Lower leg skin (tissue), 4 donors: ENCODE measurements around the gene ARTN. TPM values are rescaled to one million over a fixed set of nuclear protein-coding genes. Genes with fewer than 3 reads are reported as not detected.

ENCODE experiments used
- DNase-seq, 2 donors: peaks; one replicate each; pipeline ENCODE4 v3.0.0-alpha.2; 2019; ENCODE audit warnings: low spot score in 2 of 2
- H3K4me3 ChIP-seq: fragments of 200-600 bp; sonication (generic); 2 replicates; pipeline ENCODE4 v1.5.1; 2017; ENCODE audit warnings: mild to moderate bottlenecking, low read depth; ENCODE audit not compliant: poor library complexity, severe bottlenecking
- POLR2A ChIP-seq, 2 donors: fragments of 450-650 bp; IDR thresholded peaks; one replicate each; pipeline ENCODE4 v1.6.1; 2016 to 2017; ENCODE audit warnings: antibody characterized with exemption in 2 of 2, mild to moderate bottlenecking in 1 of 2, moderate library complexity in 1 of 2
- WGBS, 2 donors: methylation state at CpG; one replicate each; pipeline ENCODE4 v1.1.5; 2018; 5-methylcytosine and 5-hydroxymethylcytosine counted together
- intact Hi-C: fragments of 100-400 bp; cut with DNase I; formaldehyde crosslinking; loops from one replicate; pipeline ENCODE4 v1.15.0; 2023; ENCODE audit warnings: low total_unique reads
- total RNA-seq, 4 donors: library from RNA; depleted of rRNA; stranded (reverse); fragments of >200 nt; gene quantifications; one replicate each; pipeline ENCODE4 v1.1.0, GENCODE V29; 2016
- TF ChIP-seq, protein P1 (sequence below), 3 donors: fragments of 450-650 bp; IDR thresholded peaks; one replicate each; pipeline ENCODE4 v1.5.1; 2016; ENCODE audit warnings: antibody characterized with exemption in 3 of 3, mild to moderate bottlenecking in 3 of 3, moderate library complexity in 2 of 3

Gene ARTN
- total RNA-seq, 4 donors from 2014 or later: 0.63 to 3.6 (median 0.84) TPM

DNA sequence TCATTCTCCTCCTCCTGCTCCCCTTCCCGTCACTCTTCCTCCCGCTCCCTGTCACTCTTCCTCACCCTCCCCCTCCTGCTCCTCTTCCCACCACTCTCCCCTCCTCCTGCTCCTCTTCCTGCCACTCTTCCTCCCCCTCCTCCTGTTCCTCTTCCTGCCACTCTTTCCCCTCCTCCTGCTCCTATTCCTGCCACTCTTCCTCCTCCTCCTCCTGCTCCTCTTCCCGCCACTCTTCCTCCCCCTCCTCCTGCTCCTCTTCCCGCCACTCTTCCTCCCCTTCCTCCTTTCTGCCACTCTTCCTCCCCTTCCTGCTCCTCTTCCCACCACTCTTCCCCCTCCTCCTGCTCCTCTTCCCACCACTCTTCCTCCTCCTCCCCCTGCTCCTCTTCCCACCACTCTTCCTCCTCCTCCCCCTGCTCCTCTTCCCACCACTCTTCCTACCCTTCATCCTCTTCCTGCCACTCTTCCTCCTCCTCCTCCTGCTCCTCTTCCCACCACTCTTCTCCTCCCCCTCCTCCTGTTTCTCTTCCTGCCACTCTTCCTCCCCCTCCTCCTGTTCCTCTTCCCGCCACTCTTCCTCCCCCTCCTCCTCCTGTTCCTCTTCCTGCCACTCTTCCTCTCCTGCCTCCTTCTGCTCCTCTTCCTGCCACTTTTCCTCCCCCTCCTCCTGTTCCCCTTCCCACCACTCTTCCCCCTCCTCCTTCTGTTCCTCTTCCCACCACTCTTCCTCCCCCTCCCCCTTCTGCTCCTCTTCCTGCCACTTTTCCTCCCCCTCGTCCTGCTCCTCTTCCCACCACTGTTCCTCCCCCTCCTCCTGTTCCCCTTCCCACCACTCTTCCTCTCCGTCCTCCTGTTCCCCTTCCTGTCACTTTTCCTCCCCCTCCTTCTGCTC, 28.7 kb upstream of the ARTN start:
- intact Hi-C loops: no loop called here
- WGBS, 2 donors: 70 to 79% methylated on average over 7 of the region's 7 CpGs
- TF ChIP-seq, protein P1, sequence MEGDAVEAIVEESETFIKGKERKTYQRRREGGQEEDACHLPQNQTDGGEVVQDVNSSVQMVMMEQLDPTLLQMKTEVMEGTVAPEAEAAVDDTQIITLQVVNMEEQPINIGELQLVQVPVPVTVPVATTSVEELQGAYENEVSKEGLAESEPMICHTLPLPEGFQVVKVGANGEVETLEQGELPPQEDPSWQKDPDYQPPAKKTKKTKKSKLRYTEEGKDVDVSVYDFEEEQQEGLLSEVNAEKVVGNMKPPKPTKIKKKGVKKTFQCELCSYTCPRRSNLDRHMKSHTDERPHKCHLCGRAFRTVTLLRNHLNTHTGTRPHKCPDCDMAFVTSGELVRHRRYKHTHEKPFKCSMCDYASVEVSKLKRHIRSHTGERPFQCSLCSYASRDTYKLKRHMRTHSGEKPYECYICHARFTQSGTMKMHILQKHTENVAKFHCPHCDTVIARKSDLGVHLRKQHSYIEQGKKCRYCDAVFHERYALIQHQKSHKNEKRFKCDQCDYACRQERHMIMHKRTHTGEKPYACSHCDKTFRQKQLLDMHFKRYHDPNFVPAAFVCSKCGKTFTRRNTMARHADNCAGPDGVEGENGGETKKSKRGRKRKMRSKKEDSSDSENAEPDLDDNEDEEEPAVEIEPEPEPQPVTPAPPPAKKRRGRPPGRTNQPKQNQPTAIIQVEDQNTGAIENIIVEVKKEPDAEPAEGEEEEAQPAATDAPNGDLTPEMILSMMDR (IDR thresholded peaks at IDR 0.05): no peak
- no peak for TF ChIP-seq POLR2A (IDR thresholded peaks at IDR 0.05)
- no peak for DNase-seq
- H3K4me3 ChIP-seq: no peak overlapping the region

DNA sequence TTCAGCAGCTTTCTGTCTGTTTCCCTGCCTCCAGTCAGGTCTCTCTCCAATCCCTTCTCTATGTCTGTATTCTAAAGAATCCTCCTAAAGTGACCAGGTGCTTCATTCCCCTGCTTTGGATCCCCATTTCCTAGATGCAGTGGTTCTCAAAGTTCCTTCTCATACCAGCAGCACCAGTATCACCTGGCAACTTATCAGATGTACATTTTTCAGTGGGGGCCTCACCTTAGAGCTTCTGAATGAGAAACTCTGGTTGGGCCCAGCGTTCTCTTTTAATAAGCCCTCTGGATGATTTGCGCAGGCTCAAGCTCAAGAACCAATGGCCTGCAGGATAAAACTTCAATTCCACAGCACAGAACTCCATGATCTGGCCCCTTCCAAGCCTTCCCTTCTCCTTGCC, 25.4 kb upstream of the ARTN start:
- DNase-seq: no peak
- H3K4me3 ChIP-seq: no peak overlapping the region
- WGBS, 2 donors: 98% methylated on average over 2 of the region's 2 CpGs
- no peak for TF ChIP-seq POLR2A (IDR thresholded peaks at IDR 0.05)
- TF ChIP-seq, protein P1 (IDR thresholded peaks at IDR 0.05): no peak
- intact Hi-C loops: no loop called here

DNA sequence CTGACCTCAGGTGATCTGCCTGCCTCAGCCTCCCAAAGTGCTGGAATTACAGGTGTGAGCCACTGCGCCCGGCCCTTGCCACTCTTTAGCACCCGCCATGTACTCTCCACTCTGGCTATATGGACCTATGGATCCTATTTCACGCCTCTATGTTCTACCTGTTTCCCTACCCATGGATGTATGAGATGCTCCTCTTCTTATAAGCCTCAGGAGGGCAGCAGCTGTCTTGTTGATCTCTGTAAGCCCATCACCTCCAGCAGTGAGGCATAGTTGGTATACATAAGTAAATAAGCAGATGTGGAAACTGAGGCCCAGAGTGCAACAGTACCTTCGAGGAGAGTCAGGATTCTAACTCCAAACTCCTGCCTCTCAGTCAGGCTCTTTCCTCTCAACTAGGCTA, 24.7 kb upstream of the ARTN start:
- no peak for DNase-seq
- H3K4me3 ChIP-seq: no peak overlapping the region
- intact Hi-C loops: no loop called here
- TF ChIP-seq, protein P1 (IDR thresholded peaks at IDR 0.05): no peak
- 95% methylated on average over 5 of the region's 5 CpGs for WGBS, 2 donors

DNA sequence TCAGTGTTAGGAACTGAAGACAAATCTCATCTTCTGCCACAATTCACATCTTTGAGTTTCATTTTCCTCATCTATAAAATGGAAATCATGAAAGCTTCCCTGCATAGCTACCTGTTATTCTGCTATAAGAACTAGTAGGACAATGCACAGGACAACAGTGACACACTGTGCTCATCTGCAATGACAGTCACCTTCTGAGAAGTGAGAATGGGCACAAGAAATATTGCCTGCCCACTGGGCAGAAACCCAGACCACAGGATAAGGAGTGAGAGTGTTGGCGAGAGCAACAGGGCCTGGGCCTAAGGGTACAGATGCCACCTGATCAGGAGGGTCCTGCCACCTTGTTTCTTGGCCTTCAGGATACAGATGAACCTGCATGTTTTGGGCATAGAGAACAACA, 23.3 kb upstream of the ARTN start:
- no peak overlapping the region for H3K4me3 ChIP-seq
- WGBS, 2 donors: 83 to 93% methylated on average over 1 of the region's 1 CpG
- TF ChIP-seq POLR2A (IDR thresholded peaks at IDR 0.05): no peak
- TF ChIP-seq, protein P1 (IDR thresholded peaks at IDR 0.05): no peak
- no peak for DNase-seq
- intact Hi-C loops: no loop called here

DNA sequence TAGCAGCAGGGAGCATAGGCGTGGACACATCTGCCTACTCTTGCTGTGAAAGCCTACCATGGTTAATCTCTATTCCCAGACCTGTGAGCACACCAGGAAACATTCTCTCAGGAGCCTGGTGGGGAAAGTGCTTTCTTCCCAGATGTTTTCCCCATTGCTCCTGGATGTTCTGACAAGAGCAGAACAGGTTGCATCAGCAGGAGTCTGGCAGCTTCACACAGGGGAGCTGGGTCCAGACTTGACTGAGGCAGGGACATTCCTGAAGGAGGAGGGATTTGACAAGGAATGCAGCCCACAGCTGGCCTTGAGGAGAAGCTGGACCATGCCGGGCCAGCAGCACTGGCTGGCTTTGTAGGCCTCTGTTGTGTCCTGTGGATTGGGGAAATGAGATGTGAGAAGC, 21.0 kb upstream of the ARTN start:
- intact Hi-C loops: no loop called here
- 55 to 66% methylated on average over 2 of the region's 2 CpGs for WGBS, 2 donors
- TF ChIP-seq POLR2A (IDR thresholded peaks at IDR 0.05): no peak
- TF ChIP-seq, protein P1 (IDR thresholded peaks at IDR 0.05): no peak
- no peak overlapping the region for H3K4me3 ChIP-seq
- DNase-seq: no peak
